DMS153 treated with DMSO at 0.1 percent for 48 hours (cell line): ENCODE results near the gene LYSET.
"Not testable (repeated sequence)": the region's sequence is repeated elsewhere in the genome, so short reads cannot be mapped to it uniquely, and the experiment has no call there.

ENCODE experiments used
- DNase-seq: peaks from one replicate; lab custom pipeline; 2025; ENCODE audit not compliant: unreplicated experiment; lab: John Stamatoyannopoulos, UW

LYSET gene

GRCh38 chr14:93165271-93166265, 19.5 kb upstream of the LYSET start:
- not testable (repeated sequence) for DNase-seq

- not testable (repeated sequence) for DNase-seq
These were observed 16.5 kb upstream of the LYSET start for GRCh38 chr14:93168610-93169009.

- DNase-seq = not testable (repeated sequence)
These were observed 15.5 kb upstream of the LYSET start for GRCh38 chr14:93169619-93170018.

GRCh38 chr14:93170141-93170540, 15.0 kb upstream of the LYSET start:
- DNase-seq = not testable (repeated sequence)

- DNase-seq = no peak
These were observed 13.7 kb upstream of the LYSET start for GRCh38 chr14:93171376-93171775.

- no peak for DNase-seq
These were observed 11.1 kb upstream of the LYSET start for GRCh38 chr14:93173943-93174395.

- not testable (repeated sequence) for DNase-seq
These were observed 10.4 kb upstream of the LYSET start for GRCh38 chr14:93174731-93175130.

GRCh38 chr14:93175492-93175891, 9.6 kb upstream of the LYSET start:
- no peak for DNase-seq

- no peak for DNase-seq
These were observed 1.4 kb upstream of the LYSET start for GRCh38 chr14:93183596-93184317.

GRCh38 chr14:93185349-93185720, 218 bp downstream of the LYSET start:
- no peak for DNase-seq

GRCh38 chr14:93186466-93186865, 1.3 kb downstream of the LYSET start:
- no peak for DNase-seq

GRCh38 chr14:93186956-93187355, 1.8 kb downstream of the LYSET start:
- no peak for DNase-seq

GRCh38 chr14:93195316-93195999, 10.3 kb downstream of the LYSET start:
- no peak for DNase-seq

- no peak for DNase-seq
These were observed 13.9 kb downstream of the LYSET start for GRCh38 chr14:93199031-93199430.

- no peak for DNase-seq
These were observed 15.4 kb downstream of the LYSET start for GRCh38 chr14:93200553-93200952.

GRCh38 chr14:93201155-93201704, 16.1 kb downstream of the LYSET start:
- DNase-seq = no peak

GRCh38 chr14:93206793-93207467, 21.8 kb downstream of the LYSET start, which contains the start of the genes GON7 and UBR7:
GON7 (minus strand) TSS chr14:93207065; CDS start chr14:93207037, 28 bp downstream.
UBR7 (plus strand) TSS chr14:93207256; CDS start chr14:93207292, 36 bp downstream.
- peak; percentile 94 for DNase-seq

GRCh38 chr14:93207468-93208308, 22.6 kb downstream of the LYSET start:
- DNase-seq = no peak

GRCh38 chr14:93212432-93212831, 27.3 kb downstream of the LYSET start:
- no peak for DNase-seq
